D721Med (cell line): Measurements from ENCODE around the gene HFE.

Source experiments
- DNase-seq: peaks from one replicate; pipeline ENCODE4 v3.0.0; 2011; ENCODE audit warnings: low spot score; ENCODE audit not compliant: insufficient read length
- FAIRE-seq: peaks from 2 replicates; lab custom pipeline; 2011; peaks lifted over from hg19 to GRCh38; lab: Jason Lieb, UNC
- CTCF ChIP-seq: IDR thresholded peaks from 2 replicates; pipeline ENCODE4 v1.5.1; 2012; ENCODE audit warnings: mild to moderate bottlenecking, control low read depth; ENCODE audit not compliant: insufficient read depth; ENCODE audit errors: missing control alignments

The HFE gene

GRCh38 chr6:26087284-26088115, at the start of gene HFE:
Gene HFE, plus strand, starts transcription at chr6:26087429. Its CDS starts 12 bp downstream, at chr6:26087441.
- no peak for TF ChIP-seq CTCF
- FAIRE-seq (no peak), DNase-seq (no peak)

- no peak for DNase-seq
- no peak for FAIRE-seq
- TF ChIP-seq CTCF = no peak
Observed at GRCh38 chr6:26041946-26042345, 45.3 kb upstream of the HFE start.

GRCh38 chr6:26043384-26044139, 43.7 kb upstream of the HFE start:
- TF ChIP-seq CTCF = no peak
- DNase-seq (no peak), FAIRE-seq (no peak)

- no peak for TF ChIP-seq CTCF
- no peak for DNase-seq
- FAIRE-seq = no peak
Observed at GRCh38 chr6:26044140-26045064, 42.8 kb upstream of the HFE start.

GRCh38 chr6:26045065-26045927, 41.9 kb upstream of the HFE start:
- FAIRE-seq = no peak

More at GRCh38 chr6:26045065-26045927, 41.9 kb upstream of the HFE start:
- no peak for DNase-seq
- no peak for TF ChIP-seq CTCF
